ENCODE measurements around the gene NINJ2. TPM values are rescaled to one million over a fixed set of nuclear protein-coding genes. Genes with fewer than 3 reads are reported as not detected.

Gene NINJ2
- total RNA-seq, 4 donors from 2014 or later, result 8.6 to 28.9 (median 17.5) TPM

- DNase-seq (ENCODE audit: low spot score) (no peak), ATAC-seq (ENCODE audit: low FRiP score) (no peak)
- TF ChIP-seq CTCF (IDR thresholded peaks at IDR 0.05), result no peak
Measured at GRCh38 chr12:541676-542324, 121.4 kb downstream of the NINJ2 start.

DNA sequence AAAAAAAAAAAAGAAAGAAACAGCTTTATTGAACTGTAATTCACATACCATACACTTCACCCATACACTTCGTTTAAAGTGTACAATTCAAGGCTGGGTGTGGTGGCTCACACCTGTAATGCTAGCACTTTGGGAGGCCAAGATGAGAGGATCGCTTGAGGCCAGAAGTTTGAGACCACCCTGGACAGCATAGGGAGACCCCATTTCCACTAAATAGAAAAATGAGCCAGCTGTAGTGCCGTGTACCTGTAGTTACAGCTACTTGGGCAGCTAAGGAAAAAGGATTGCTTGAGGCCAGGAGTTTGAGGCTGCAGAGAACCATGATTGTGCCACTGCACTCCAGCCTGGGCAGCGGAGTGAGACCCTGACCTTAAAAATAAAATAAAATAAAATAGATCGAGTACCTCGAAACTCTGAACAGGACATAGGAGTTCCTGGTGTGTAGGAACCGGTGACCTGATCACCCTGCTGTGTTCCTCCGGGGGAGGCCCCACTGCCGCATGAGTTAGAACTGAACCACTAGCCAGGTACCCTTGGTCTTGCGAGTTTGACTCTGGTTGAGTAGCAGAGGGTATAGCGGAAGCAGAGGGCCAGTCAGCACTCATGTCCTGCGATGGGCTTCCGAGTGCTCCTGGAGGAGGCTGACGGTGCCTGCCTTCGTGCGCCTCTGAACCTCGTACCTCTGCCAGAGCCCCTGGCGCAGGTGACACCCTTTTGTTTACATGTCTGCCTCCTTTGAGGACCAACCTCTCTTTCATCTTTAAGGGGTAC, 123.5 kb downstream of the NINJ2 start:
- TF ChIP-seq CTCF (IDR thresholded peaks at IDR 0.05), result no peak
- no peak for DNase-seq (ENCODE audit: low spot score)
- no peak for ATAC-seq (ENCODE audit: low FRiP score)

GRCh38 chr12:538731-539539, 124.3 kb downstream of the NINJ2 start:
- no peak for TF ChIP-seq CTCF (IDR thresholded peaks at IDR 0.05)
- ATAC-seq (ENCODE audit: low FRiP score) (no peak), DNase-seq (ENCODE audit: low spot score) (no peak)

DNA sequence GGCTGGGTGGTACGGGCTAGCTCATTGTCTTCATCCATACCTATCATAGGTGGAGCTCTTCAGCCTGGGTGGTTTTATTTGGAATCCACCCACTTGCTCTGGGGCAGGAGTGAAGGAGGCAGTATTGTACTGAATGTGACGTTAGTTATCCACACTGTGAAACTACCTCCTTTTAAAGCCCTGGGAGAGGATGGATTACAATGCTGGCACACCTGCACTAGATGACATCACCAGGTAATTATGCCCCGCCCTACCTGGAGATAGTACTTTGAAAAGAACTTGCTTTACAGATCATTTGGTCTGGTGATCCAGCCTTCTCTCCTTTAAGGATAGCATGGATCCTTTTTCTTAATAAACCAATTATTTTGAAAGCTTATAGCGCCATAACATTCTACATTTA, 125.5 kb downstream of the NINJ2 start:
- no peak for ATAC-seq (ENCODE audit: low FRiP score)
- no peak for TF ChIP-seq CTCF (IDR thresholded peaks at IDR 0.05)
- no peak for DNase-seq (ENCODE audit: low spot score)

DNA sequence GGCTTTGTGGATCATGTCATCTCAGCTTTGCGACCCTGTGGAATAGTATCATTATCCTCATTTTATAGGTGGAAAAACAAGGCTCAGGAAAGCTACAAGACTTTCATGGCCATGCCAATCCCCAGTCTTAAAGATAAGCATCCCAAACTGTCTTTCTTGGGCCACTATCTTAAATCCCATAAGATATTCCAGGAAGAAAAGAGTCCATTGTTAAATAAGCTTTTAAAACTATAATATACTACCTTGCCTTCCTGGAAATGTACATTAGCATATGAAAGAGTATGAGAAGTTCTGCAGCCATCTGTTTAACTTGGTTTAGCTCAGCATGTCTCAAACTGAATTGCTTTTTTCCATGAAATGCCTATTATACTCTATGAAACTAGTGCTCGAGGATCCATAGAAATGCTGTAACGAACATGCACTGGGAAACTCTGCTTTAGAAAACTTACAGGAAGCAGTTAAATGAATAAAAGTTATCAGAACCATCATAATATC, 126.4 kb downstream of the NINJ2 start:
- ATAC-seq (ENCODE audit: low FRiP score), result no peak
- DNase-seq (ENCODE audit: low spot score), result no peak
- no peak for TF ChIP-seq CTCF (IDR thresholded peaks at IDR 0.05)

DNA sequence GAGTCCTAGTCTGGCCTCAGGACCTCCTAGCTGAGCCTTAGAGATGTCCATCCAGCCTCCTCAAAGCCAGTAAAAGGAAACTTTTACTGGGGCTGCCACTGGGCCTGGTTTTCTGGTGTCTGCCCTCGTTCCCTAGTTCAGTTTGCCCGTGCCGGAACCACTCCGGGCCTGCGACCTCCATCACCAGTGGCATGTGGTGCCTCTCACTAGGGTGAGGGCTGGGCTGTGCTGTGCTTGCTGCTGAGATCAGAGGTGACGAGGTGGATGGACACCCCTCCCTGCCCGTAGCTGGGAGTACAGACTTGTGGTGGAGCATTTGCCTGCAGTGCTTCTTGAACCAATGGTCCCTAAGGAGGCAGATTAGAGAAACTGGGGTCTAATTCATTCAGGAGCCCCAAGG, 127.8 kb downstream of the NINJ2 start:
- ATAC-seq (ENCODE audit: low FRiP score) (no peak), DNase-seq (ENCODE audit: low spot score) (no peak)
- no peak for TF ChIP-seq CTCF (IDR thresholded peaks at IDR 0.05)

Measured in omental fat pad (tissue), 4 donors.